HepG2 (cell line): Measurements from ENCODE around the gene DCAF7. TPM values are rescaled to one million over a fixed set of nuclear protein-coding genes. Genes with fewer than 3 reads are reported as not detected.

Source experiments
- ARNT ChIP-seq: fragments of 450-650 bp; IDR thresholded peaks from 2 replicates; pipeline ENCODE4 v1.6.1; 2017
- CHD4 ChIP-seq: fragments of 200-600 bp; sonication (generic); IDR thresholded peaks from 2 replicates; pipeline ENCODE4 v1.7.0; 2017; ENCODE audit warnings: mild to moderate bottlenecking, low read length, borderline replicate concordance
- KAT8 ChIP-seq: IDR thresholded peaks from 2 replicates; pipeline ENCODE4 v1.6.1; 2016; ENCODE audit warnings: missing genetic modification reagents, missing compliant biosample characterization
- MAFF ChIP-seq: IDR thresholded peaks from 2 replicates; pipeline ENCODE4 v1.6.1; 2011; ENCODE audit warnings: low read depth, low read length, improper control_type of control experiment
- MBD4 ChIP-seq: IDR thresholded peaks from 2 replicates; pipeline ENCODE4 v1.6.1; 2012; ENCODE audit warnings: low read length, inconsistent platforms, borderline replicate concordance
- MTA1 ChIP-seq: sonication (generic); formaldehyde crosslinking; IDR thresholded peaks from 2 replicates; pipeline ENCODE4 v1.4.0; 2020; ENCODE audit warnings: missing genetic modification reagents, mild to moderate bottlenecking, borderline replicate concordance
- RAD21 ChIP-seq: fragments of 450-650 bp; formaldehyde crosslinking; IDR thresholded peaks from 2 replicates; pipeline ENCODE4 v1.5.0; 2020; ENCODE audit warnings: mild to moderate bottlenecking
- RBM22 ChIP-seq: fragments of 200-400 bp; formaldehyde crosslinking; optimal IDR thresholded peaks from 2 replicates; pipeline ENCODE3; 2017; ENCODE audit warnings: mild to moderate bottlenecking, low read length, moderate library complexity
- RXRA ChIP-seq: sonication (generic); formaldehyde crosslinking; IDR thresholded peaks from 2 replicates; pipeline ENCODE4 v1.5.1; 2020; ENCODE audit warnings: missing genetic modification reagents
- TBP ChIP-seq: sonication (generic); formaldehyde crosslinking; IDR thresholded peaks from 2 replicates; pipeline ENCODE4 v1.5.0; 2020; ENCODE audit warnings: missing genetic modification reagents
- THAP11 ChIP-seq: IDR thresholded peaks from 2 replicates; pipeline ENCODE4 v1.6.1; 2016; ENCODE audit warnings: missing biosample characterization, missing genetic modification reagents
- ZNF253 ChIP-seq: sonication (generic); formaldehyde crosslinking; IDR thresholded peaks from 2 replicates; pipeline ENCODE4 v1.8.0; 2022; ENCODE audit warnings: mild to moderate bottlenecking, missing genetic modification reagents, borderline replicate concordance
- ZNF382 ChIP-seq: sonication (generic); formaldehyde crosslinking; IDR thresholded peaks from 2 replicates; pipeline ENCODE4 v1.5.0; 2020; ENCODE audit warnings: missing genetic modification reagents, mild to moderate bottlenecking, borderline replicate concordance
- ZNF569 ChIP-seq: sonication (generic); formaldehyde crosslinking; IDR thresholded peaks from 2 replicates; pipeline ENCODE4 v1.5.0; 2020; ENCODE audit warnings: mild to moderate bottlenecking, missing genetic modification reagents, moderate library complexity, borderline replicate concordance
- ZNF766 ChIP-seq: sonication (generic); formaldehyde crosslinking; IDR thresholded peaks from 2 replicates; pipeline ENCODE4 v1.5.0; 2020; ENCODE audit warnings: missing genetic modification reagents, borderline replicate concordance
- polyA plus RNA-seq, 8 experiments: library from polyadenylated mRNA; depleted of rRNA in 3 of 8; stranded (reverse) in 7 of 8; unstranded in 1 of 8; fragments of >200 nt; fragmentation: Illumina TruSeq in 4 of 8; extraction: Trizol in 4 of 8; gene quantifications; 2 replicates each; pipeline versions ENCODE4 v1.2.1 to v1.2.3, GENCODE V29; 2011 to 2016; ENCODE audit warnings: low read depth in 4 of 8, missing spikeins in 1 of 8, mixed read lengths in 1 of 8; ENCODE audit not compliant: insufficient read depth in 1 of 8
- total RNA-seq, 5 experiments: library from RNA; depleted of rRNA; stranded (reverse); fragments of >200 nt; fragmentation: Illumina TruSeq; extraction: Trizol; gene quantifications; 2 replicates each; pipeline ENCODE4 v1.2.3, GENCODE V29; 2016; ENCODE audit warnings: low read depth in 1 of 5
- TF ChIP-seq, protein P1 (sequence below): sonication (generic); formaldehyde crosslinking; IDR thresholded peaks from 2 replicates; pipeline ENCODE4 v1.4.0; 2020; ENCODE audit warnings: mild to moderate bottlenecking, low read depth, missing genetic modification reagents
- TF ChIP-seq, protein P2 (sequence below): sonication (generic); formaldehyde crosslinking; IDR thresholded peaks from 2 replicates; pipeline ENCODE4 v1.4.0; 2020; ENCODE audit warnings: missing genetic modification reagents
- TF ChIP-seq, protein P3 (sequence below), 2 experiments: sonication (generic) in 1 of 2; formaldehyde crosslinking in 1 of 2; IDR thresholded peaks; 2 replicates each; pipeline versions ENCODE4 v1.5.1 to v1.6.1; 2011 to 2020; ENCODE audit warnings: borderline replicate concordance in 1 of 2, low read depth in 1 of 2, low read length in 1 of 2, mild to moderate bottlenecking in 1 of 2, missing genetic modification reagents in 1 of 2, moderate library complexity in 1 of 2
- TF ChIP-seq, protein P4 (sequence below): sonication (generic); formaldehyde crosslinking; IDR thresholded peaks from 2 replicates; pipeline ENCODE4 v1.8.0; 2022; ENCODE audit warnings: mild to moderate bottlenecking, missing genetic modification reagents

DCAF7 gene
- total and polyA plus RNA-seq, 2 of the 13 experiments (the other 11 are each of a cell fraction or from before 2014, with no cell fraction given): 55.2 to 73.4 TPM

DNA sequence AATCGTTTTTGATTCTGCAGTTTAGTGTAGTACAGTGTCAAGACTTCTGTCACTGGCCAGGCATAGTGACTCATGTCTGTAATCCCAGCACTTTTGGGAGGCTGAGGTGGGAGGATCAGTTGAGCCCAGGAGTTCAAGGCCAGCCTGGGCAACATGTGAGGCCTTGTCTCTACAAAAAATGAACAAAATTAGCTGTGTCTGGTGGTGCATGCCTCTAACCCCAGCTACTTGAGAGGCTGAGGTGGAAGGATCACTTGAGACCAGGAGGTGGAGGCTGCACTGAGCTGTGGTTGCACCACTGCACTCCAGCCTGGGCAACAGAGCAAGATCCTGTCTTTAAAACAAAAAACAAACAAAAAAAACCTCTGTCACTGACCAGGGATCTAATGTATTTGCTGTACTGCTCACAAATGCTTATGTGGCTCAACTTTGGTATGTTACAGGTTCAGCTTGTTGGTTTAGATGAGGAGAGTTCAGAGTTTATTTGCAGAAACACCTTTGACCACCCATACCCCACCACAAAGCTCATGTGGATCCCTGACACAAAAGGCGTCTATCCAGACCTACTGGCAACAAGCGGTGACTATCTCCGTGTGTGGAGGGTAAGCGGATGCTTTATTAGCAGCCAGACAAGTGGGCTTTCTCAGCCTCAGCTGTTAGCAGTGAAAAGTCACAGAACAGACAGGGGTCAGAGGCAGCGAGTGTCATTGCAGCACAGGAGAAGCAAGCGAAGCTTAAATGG lies 27.9 kb downstream of the DCAF7 start (continued):
- peak; percentile 81 for TF ChIP-seq KAT8 (CRISPR knock-in tag)
- TF ChIP-seq MAFF: peak; percentile 74
- TF ChIP-seq THAP11 (CRISPR knock-in tag): peak; percentile 45
- TF ChIP-seq MBD4: no peak
- TF ChIP-seq ZNF766 (CRISPR knock-in tag): no peak; the same call in 1 of the 2 replicates
- TF ChIP-seq RAD21 (CRISPR knock-in tag): peak; percentile 40
- peak; percentile 91; the same call in 1 of the 2 replicates for TF ChIP-seq MTA1 (CRISPR knock-in tag)
- TF ChIP-seq ARNT: no peak
- TF ChIP-seq, protein P1, sequence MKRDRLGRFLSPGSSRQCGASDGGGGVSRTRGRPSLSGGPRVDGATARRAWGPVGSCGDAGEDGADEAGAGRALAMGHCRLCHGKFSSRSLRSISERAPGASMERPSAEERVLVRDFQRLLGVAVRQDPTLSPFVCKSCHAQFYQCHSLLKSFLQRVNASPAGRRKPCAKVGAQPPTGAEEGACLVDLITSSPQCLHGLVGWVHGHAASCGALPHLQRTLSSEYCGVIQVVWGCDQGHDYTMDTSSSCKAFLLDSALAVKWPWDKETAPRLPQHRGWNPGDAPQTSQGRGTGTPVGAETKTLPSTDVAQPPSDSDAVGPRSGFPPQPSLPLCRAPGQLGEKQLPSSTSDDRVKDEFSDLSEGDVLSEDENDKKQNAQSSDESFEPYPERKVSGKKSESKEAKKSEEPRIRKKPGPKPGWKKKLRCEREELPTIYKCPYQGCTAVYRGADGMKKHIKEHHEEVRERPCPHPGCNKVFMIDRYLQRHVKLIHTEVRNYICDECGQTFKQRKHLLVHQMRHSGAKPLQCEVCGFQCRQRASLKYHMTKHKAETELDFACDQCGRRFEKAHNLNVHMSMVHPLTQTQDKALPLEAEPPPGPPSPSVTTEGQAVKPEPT: peak; percentile 69; the same call in 1 of the 2 replicates
- TF ChIP-seq, protein P2, sequence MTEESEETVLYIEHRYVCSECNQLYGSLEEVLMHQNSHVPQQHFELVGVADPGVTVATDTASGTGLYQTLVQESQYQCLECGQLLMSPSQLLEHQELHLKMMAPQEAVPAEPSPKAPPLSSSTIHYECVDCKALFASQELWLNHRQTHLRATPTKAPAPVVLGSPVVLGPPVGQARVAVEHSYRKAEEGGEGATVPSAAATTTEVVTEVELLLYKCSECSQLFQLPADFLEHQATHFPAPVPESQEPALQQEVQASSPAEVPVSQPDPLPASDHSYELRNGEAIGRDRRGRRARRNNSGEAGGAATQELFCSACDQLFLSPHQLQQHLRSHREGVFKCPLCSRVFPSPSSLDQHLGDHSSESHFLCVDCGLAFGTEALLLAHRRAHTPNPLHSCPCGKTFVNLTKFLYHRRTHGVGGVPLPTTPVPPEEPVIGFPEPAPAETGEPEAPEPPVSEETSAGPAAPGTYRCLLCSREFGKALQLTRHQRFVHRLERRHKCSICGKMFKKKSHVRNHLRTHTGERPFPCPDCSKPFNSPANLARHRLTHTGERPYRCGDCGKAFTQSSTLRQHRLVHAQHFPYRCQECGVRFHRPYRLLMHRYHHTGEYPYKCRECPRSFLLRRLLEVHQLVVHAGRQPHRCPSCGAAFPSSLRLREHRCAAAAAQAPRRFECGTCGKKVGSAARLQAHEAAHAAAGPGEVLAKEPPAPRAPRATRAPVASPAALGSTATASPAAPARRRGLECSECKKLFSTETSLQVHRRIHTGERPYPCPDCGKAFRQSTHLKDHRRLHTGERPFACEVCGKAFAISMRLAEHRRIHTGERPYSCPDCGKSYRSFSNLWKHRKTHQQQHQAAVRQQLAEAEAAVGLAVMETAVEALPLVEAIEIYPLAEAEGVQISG (CRISPR knock-in tag): peak; percentile 64
- peak; percentile 67 for TF ChIP-seq RXRA (CRISPR knock-in tag)
- TF ChIP-seq ZNF382 (CRISPR knock-in tag): no peak
- TF ChIP-seq, protein P3, sequence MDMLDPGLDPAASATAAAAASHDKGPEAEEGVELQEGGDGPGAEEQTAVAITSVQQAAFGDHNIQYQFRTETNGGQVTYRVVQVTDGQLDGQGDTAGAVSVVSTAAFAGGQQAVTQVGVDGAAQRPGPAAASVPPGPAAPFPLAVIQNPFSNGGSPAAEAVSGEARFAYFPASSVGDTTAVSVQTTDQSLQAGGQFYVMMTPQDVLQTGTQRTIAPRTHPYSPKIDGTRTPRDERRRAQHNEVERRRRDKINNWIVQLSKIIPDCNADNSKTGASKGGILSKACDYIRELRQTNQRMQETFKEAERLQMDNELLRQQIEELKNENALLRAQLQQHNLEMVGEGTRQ (IDR thresholded peaks at IDR 0.05; ENCODE audit: low read depth, low read length): no peak
- TF ChIP-seq, protein P3 (CRISPR knock-in tag; IDR thresholded peaks at IDR 0.05; ENCODE audit: borderline replicate concordance): no peak
- no peak for TF ChIP-seq RBM22
- no peak for TF ChIP-seq ZNF253 (CRISPR knock-in tag)
- peak; percentile 15; the same call in 1 of the 2 replicates for TF ChIP-seq ZNF569 (CRISPR knock-in tag)
- TF ChIP-seq CHD4: peak; percentile 95
- TF ChIP-seq TBP (CRISPR knock-in tag): no peak
- TF ChIP-seq, protein P4, sequence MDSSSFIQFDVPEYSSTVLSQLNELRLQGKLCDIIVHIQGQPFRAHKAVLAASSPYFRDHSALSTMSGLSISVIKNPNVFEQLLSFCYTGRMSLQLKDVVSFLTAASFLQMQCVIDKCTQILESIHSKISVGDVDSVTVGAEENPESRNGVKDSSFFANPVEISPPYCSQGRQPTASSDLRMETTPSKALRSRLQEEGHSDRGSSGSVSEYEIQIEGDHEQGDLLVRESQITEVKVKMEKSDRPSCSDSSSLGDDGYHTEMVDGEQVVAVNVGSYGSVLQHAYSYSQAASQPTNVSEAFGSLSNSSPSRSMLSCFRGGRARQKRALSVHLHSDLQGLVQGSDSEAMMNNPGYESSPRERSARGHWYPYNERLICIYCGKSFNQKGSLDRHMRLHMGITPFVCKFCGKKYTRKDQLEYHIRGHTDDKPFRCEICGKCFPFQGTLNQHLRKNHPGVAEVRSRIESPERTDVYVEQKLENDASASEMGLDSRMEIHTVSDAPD (CRISPR knock-in tag): peak; percentile 93; the same call in 1 of the 2 replicates
